Lung (tissue), 12 donors: ENCODE results near the gene TFG. TPM values are rescaled to one million over a fixed set of nuclear protein-coding genes. Genes with fewer than 3 reads are reported as not detected.

Source experiments
- ATAC-seq: fragments of 200-7000 bp; cut with Tn5 transposase; one replicate; pipeline ENCODE4 v1.9.1; 2020; ENCODE audit warnings: moderate number of reproducible peaks; ENCODE audit not compliant: insufficient read depth, low FRiP score
- DNase-seq, 3 donors: peaks; one replicate each; pipeline ENCODE4 v3.0.0-alpha.2; 2013 to 2017
- H3K27ac ChIP-seq, 2 donors: one replicate each; pipeline ENCODE4 v1.5.1; 2013; ENCODE audit warnings: mild to moderate bottlenecking in 2 of 2, moderate library complexity in 2 of 2, control low read depth in 1 of 2, inconsistent platforms in 1 of 2, low read depth in 1 of 2, low read length in 1 of 2
- H3K27me3 ChIP-seq, 3 donors: one replicate each; pipeline ENCODE4 v1.5.1; 2013; ENCODE audit warnings: low read length in 2 of 3; ENCODE audit not compliant: control insufficient read depth in 3 of 3, insufficient read depth in 3 of 3
- H3K36me3 ChIP-seq, 4 donors: one replicate each; pipeline ENCODE4 v1.5.1; 2013; ENCODE audit warnings: low read length in 4 of 4, mild to moderate bottlenecking in 1 of 4, moderate library complexity in 1 of 4; ENCODE audit not compliant: control insufficient read depth in 4 of 4, insufficient read depth in 4 of 4
- H3K4me1 ChIP-seq, 5 donors: one replicate each; pipeline ENCODE4 v1.5.1; 2013; ENCODE audit warnings: low read length in 5 of 5, mild to moderate bottlenecking in 2 of 5, moderate library complexity in 1 of 5; ENCODE audit not compliant: control insufficient read depth in 5 of 5, insufficient read depth in 5 of 5
- H3K4me3 ChIP-seq: one replicate; pipeline ENCODE4 v1.5.1; 2013; ENCODE audit warnings: mild to moderate bottlenecking, control low read depth, moderate library complexity
- H3K9ac ChIP-seq, 2 donors: one replicate each; pipeline ENCODE4 v1.5.1; 2013; ENCODE audit warnings: low read length in 2 of 2, control low read depth in 1 of 2; ENCODE audit not compliant: insufficient read depth in 1 of 2
- H3K9me3 ChIP-seq, 4 donors: one replicate each; pipeline ENCODE4 v1.5.1; 2013; ENCODE audit warnings: low read length in 3 of 4, mild to moderate bottlenecking in 1 of 4, moderate library complexity in 1 of 4; ENCODE audit not compliant: control insufficient read depth in 4 of 4, insufficient read depth in 3 of 4
- WGBS, 2 donors: extraction: QIAGEN DNeasy Blood & Tissue Kit; methylation state at CpG; one replicate each; pipeline ENCODE4 v1.1.7; 2013; 5-methylcytosine and 5-hydroxymethylcytosine counted together
- polyA plus RNA-seq, 2 donors: library from polyadenylated mRNA; stranded (reverse); fragments of 200-250 nt; gene quantifications; one replicate each; pipeline ENCODE4 v1.2.1, GENCODE V29; 2013
- total RNA-seq, 2 donors: library from RNA; depleted of rRNA in 1 of 2; stranded (reverse); fragments of >200 nt in 1 of 2; gene quantifications; one replicate each; pipeline ENCODE4 v1.2.1, GENCODE V29; 2014 to 2021
- TF ChIP-seq, protein P1 (sequence below): IDR thresholded peaks from 2 replicates; pipeline ENCODE4 v1.5.1; 2012; ENCODE audit warnings: mild to moderate bottlenecking; ENCODE audit errors: control extremely low read depth, extremely low read depth
- donor health status: control.
- donor health status: control.
- donor health status: Bipolar disorder and iron deficiency.
- donor health status: healthy.
- donor health status: DM: yes; HTN: yes; CAD: no.

TFG gene
- total and polyA plus RNA-seq, 4 donors, result 38.7 to 72.7 (median 65.2) TPM

DNA sequence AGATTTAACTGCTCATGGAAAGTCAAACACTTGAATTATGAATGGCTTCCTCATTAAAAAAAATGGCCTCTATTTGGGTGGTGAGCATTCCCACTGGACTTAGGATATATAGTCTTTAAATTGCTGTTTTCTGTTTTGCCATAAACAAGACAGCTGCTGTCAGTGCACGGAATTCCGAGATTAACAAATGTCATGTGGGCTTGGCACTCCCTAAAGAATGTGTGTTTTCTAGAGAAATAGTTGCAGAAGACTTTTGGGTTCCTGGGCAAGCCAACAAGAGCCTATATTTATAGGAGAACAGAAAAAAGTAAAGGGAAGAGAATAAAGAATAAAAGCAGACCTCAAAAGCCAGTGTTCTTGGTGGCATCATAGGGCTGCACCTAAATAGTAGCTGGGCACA, 13.6 kb upstream of the TFG start:
- 67 to 82% methylated on average over 2 of the region's 2 CpGs for WGBS, 2 donors
- Histone ChIP-seq H3K27me3 (peaks cover 0 to 4% (median 0%) of the 10 kb centered on the region in 3 donors), H3K36me3 (no peaks in the 10 kb centered on the region)

DNA sequence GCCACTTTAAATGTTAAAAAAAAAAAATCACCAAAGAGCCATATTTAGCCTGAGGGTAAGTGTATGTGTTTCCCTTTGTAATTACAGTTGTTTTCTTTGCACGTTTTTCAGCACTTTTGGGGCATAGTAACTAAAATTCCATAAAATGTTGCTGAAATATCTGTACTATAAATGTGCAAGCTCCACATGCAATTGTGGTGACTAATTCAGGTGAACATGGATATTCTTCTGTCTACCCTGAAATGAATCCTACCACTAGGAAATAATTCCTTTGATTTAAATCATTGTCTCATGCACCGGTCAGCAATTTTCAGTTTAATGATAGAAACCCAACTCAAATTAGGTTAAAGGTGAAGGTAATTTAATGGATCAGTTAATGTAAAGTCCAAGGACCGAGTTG, 13.1 kb upstream of the TFG start:
- TF ChIP-seq, protein P1, sequence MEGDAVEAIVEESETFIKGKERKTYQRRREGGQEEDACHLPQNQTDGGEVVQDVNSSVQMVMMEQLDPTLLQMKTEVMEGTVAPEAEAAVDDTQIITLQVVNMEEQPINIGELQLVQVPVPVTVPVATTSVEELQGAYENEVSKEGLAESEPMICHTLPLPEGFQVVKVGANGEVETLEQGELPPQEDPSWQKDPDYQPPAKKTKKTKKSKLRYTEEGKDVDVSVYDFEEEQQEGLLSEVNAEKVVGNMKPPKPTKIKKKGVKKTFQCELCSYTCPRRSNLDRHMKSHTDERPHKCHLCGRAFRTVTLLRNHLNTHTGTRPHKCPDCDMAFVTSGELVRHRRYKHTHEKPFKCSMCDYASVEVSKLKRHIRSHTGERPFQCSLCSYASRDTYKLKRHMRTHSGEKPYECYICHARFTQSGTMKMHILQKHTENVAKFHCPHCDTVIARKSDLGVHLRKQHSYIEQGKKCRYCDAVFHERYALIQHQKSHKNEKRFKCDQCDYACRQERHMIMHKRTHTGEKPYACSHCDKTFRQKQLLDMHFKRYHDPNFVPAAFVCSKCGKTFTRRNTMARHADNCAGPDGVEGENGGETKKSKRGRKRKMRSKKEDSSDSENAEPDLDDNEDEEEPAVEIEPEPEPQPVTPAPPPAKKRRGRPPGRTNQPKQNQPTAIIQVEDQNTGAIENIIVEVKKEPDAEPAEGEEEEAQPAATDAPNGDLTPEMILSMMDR, result no peak
- H3K36me3 ChIP-seq, result no peaks in the 10 kb centered on the region
- peaks cover 0 to 4% (median 0%) of the 10 kb centered on the region in 3 donors for H3K27me3 ChIP-seq
- H3K9ac ChIP-seq, result no peak overlapping the region
- peaks cover 0 to 4% (median 0%) of the 10 kb centered on the region in 4 donors for H3K9me3 ChIP-seq
- no peak for DNase-seq
- no peak overlapping the region for H3K27ac ChIP-seq
- no peak for ATAC-seq
- H3K4me1 ChIP-seq, result peaks cover 0 to 22% (median 6%) of the 10 kb centered on the region in 5 donors
- no peak overlapping the region for H3K4me3 ChIP-seq
- WGBS, 2 donors, result 81 to 91% methylated on average over 3 of the region's 3 CpGs

More for the DNA sequence above, 13.6 kb upstream of the TFG start:
- Histone ChIP-seq H3K4me1 (peaks cover 0 to 22% (median 6%) of the 10 kb centered on the region in 5 donors), H3K27ac (no peak overlapping the region), H3K9me3 (peaks cover 0 to 4% (median 0%) of the 10 kb centered on the region in 4 donors), H3K4me3 (no peak overlapping the region), H3K9ac (no peak overlapping the region)
- TF ChIP-seq, protein P1, result no peak
- DNase-seq (peak in 2 of 3 donors; percentile 32 to 33), ATAC-seq (no peak)

DNA sequence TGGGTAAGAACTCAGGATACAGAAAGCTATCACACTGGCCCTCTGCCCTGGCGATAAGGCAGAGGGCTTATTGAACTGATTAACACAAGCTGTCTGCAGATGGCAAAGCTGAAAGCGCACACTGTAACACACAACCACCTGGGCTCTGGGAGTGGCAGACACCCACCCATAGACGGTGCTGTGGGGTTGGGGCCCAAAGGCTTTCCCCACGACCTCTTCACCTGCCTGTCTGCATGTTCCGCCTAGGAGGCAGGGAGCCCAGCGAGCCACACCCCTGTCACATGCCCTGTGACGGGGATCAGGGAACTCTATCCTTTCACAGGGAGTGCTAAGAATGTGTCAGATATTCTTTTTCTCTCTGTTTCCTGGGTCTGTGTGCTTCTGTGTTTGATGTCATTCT, 12.1 kb upstream of the TFG start:
- Histone ChIP-seq H3K36me3 (no peaks in the 10 kb centered on the region), H3K4me3 (no peak overlapping the region), H3K9ac (no peak overlapping the region), H3K27me3 (peaks cover 0 to 4% (median 0%) of the 10 kb centered on the region in 3 donors), H3K27ac (no peak overlapping the region), H3K9me3 (peaks cover 0 to 4% (median 0%) of the 10 kb centered on the region in 4 donors), H3K4me1 (peaks cover 0 to 22% (median 6%) of the 10 kb centered on the region in 5 donors)
- ATAC-seq, result no peak
- TF ChIP-seq, protein P1, result no peak
- 87 to 92% methylated on average over 7 of the region's 7 CpGs for WGBS, 2 donors
- no peak for DNase-seq

DNA sequence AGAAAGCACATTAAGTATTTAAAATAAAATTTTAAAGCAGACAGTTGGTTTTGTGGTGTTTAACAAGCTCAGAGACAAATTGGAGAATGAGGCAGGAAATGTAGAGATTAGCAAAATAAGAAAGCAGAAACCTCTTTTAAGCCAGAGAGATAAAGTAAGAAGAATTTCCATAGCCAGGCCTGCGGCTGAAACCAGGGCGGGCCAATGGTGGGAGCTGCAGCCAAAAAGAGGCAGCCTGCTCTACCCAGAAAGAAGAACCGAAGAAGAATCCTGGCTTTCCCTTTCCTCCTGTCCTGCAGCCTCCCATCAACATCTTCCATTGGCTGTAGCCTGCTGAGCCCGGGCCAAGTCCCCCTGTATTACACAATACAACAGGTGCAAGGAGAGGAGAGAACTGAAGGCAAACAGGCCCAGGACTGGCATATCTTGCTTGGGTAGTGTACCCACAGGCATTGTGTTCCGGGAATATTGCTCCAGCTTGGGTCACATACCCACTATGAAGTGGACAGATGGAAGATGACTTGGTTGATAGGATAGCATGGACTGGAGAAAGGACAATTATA, 11.5 kb upstream of the TFG start:
- TF ChIP-seq, protein P1, result no peak
- no peak for ATAC-seq

More for the DNA sequence above, 11.5 kb upstream of the TFG start:
- DNase-seq, result peak in 1 of 3 donors; percentile 25
- Histone ChIP-seq H3K4me1 (peaks cover 0 to 22% (median 6%) of the 10 kb centered on the region in 5 donors), H3K27me3 (no peaks in the 10 kb centered on the region), H3K9me3 (peaks cover 0 to 4% (median 0%) of the 10 kb centered on the region in 4 donors), H3K4me3 (no peak overlapping the region), H3K9ac (no peak overlapping the region), H3K27ac (no peak overlapping the region), H3K36me3 (no peaks in the 10 kb centered on the region)
- 81 to 84% methylated on average over 5 of the region's 5 CpGs for WGBS, 2 donors
